PFSK-1 (cell line): ENCODE data around the gene NFIX.

Experiments used
- FOXP2 ChIP-seq: optimal IDR thresholded peaks from 2 replicates; pipeline ENCODE3; 2011; ENCODE audit warnings: borderline replicate concordance, control low read depth, inconsistent platforms; ENCODE audit not compliant: insufficient read depth; ENCODE audit errors: extremely low read length, extremely low read depth
- POLR2AphosphoS5 ChIP-seq: IDR thresholded peaks from 2 replicates; pipeline ENCODE4 v1.6.1; 2012; ENCODE audit warnings: low read depth, mild to moderate bottlenecking, control low read depth, low read length, moderate library complexity
- SIN3A ChIP-seq: IDR thresholded peaks from 2 replicates; pipeline ENCODE4 v1.6.1; 2012; ENCODE audit warnings: mild to moderate bottlenecking, low read length, moderate library complexity, borderline replicate concordance; ENCODE audit not compliant: insufficient read depth
- TAF1 ChIP-seq: IDR thresholded peaks from 2 replicates; pipeline ENCODE4 v1.6.1; 2012; ENCODE audit warnings: low read length, control low read depth, borderline replicate concordance; ENCODE audit not compliant: insufficient read depth
- TF ChIP-seq, protein P1 (sequence below), 2 experiments: IDR thresholded peaks; 2 replicates each; pipeline versions ENCODE4 v1.6.1 to v1.8.0; 2011 to 2012; ENCODE audit warnings: low read depth in 2 of 2, low read length in 2 of 2, control low read depth in 1 of 2, inconsistent platforms in 1 of 2, mild to moderate bottlenecking in 1 of 2, moderate library complexity in 1 of 2; ENCODE audit not compliant: insufficient read depth in 1 of 2

The NFIX gene

GRCh38 chr19:13032837-13033236, 37.6 kb downstream of the NFIX start:
- TF ChIP-seq FOXP2 (no peak), POLR2AphosphoS5 (no peak)
- TF ChIP-seq, protein P1, sequence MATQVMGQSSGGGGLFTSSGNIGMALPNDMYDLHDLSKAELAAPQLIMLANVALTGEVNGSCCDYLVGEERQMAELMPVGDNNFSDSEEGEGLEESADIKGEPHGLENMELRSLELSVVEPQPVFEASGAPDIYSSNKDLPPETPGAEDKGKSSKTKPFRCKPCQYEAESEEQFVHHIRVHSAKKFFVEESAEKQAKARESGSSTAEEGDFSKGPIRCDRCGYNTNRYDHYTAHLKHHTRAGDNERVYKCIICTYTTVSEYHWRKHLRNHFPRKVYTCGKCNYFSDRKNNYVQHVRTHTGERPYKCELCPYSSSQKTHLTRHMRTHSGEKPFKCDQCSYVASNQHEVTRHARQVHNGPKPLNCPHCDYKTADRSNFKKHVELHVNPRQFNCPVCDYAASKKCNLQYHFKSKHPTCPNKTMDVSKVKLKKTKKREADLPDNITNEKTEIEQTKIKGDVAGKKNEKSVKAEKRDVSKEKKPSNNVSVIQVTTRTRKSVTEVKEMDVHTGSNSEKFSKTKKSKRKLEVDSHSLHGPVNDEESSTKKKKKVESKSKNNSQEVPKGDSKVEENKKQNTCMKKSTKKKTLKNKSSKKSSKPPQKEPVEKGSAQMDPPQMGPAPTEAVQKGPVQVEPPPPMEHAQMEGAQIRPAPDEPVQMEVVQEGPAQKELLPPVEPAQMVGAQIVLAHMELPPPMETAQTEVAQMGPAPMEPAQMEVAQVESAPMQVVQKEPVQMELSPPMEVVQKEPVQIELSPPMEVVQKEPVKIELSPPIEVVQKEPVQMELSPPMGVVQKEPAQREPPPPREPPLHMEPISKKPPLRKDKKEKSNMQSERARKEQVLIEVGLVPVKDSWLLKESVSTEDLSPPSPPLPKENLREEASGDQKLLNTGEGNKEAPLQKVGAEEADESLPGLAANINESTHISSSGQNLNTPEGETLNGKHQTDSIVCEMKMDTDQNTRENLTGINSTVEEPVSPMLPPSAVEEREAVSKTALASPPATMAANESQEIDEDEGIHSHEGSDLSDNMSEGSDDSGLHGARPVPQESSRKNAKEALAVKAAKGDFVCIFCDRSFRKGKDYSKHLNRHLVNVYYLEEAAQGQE (IDR thresholded peaks at IDR 0.05; ENCODE audit: insufficient read depth in 1 of 2, low read depth in 2 of 2, low read length in 2 of 2): no peak

GRCh38 chr19:13033244-13033643, 38.0 kb downstream of the NFIX start:
- TF ChIP-seq, protein P1 (IDR thresholded peaks at IDR 0.05; ENCODE audit: insufficient read depth in 1 of 2, low read depth in 2 of 2, low read length in 2 of 2): no peak
- TF ChIP-seq TAF1 (no peak), SIN3A (no peak), POLR2AphosphoS5 (no peak), FOXP2 (no peak)

GRCh38 chr19:13033819-13034611, 38.7 kb downstream of the NFIX start:
- TF ChIP-seq, protein P1 (IDR thresholded peaks at IDR 0.05; ENCODE audit: insufficient read depth in 1 of 2, low read depth in 2 of 2, low read length in 2 of 2): no peak
- TF ChIP-seq FOXP2 (no peak), TAF1 (no peak), POLR2AphosphoS5 (no peak)

DNA sequence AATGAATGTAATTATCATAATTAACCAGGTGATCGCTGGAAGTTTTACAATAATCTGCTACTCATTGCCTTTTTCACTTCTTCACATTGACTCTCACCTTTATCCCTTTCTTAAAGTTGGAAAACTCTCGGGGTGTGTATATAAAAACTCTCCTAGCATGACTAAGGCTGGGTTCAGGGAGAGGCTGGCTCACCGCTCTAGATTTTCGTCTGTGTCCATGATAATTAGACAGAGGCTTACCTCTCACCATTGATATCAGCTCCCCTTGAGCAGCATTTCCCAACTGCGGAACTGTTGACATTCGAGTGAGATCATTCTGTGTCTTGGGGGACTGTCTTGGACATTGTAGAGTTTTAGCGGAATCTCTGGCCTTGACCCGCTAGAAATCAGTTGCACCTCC, 39.4 kb downstream of the NFIX start:
- TF ChIP-seq FOXP2 (no peak), SIN3A (no peak), TAF1 (no peak), POLR2AphosphoS5 (no peak)
- TF ChIP-seq, protein P1 (IDR thresholded peaks at IDR 0.05; ENCODE audit: insufficient read depth in 1 of 2, low read depth in 2 of 2, low read length in 2 of 2): no peak

DNA sequence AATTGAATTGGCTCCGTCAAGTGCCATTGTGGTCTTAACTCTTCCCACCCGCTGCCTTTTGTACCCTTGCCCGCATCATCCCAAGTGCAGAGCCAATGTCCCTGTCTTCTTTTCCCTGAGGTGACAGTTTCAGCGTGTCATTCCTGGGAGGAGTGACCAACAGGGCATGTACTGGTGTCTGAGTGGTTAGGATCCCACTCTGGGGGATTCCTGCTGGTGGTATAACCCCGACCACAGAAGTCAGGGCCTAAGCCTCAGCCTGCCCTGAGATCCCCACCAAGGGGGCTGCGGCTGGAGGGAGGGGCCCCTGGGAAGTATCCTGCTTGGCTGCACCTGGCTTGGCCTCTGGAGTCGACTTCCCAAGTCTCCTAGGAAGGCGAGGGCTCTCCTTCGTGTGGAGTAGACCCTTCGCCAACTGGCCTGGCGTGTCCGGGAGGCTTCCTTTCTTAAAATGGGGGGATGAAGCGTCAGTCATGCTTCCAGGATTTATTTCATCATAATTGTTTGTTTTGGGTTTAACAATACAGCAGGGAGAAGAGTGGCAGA, 40.6 kb downstream of the NFIX start:
- no peak for TF ChIP-seq FOXP2
